ENCODE measurements around the gene GOLGA8J.

DNA sequence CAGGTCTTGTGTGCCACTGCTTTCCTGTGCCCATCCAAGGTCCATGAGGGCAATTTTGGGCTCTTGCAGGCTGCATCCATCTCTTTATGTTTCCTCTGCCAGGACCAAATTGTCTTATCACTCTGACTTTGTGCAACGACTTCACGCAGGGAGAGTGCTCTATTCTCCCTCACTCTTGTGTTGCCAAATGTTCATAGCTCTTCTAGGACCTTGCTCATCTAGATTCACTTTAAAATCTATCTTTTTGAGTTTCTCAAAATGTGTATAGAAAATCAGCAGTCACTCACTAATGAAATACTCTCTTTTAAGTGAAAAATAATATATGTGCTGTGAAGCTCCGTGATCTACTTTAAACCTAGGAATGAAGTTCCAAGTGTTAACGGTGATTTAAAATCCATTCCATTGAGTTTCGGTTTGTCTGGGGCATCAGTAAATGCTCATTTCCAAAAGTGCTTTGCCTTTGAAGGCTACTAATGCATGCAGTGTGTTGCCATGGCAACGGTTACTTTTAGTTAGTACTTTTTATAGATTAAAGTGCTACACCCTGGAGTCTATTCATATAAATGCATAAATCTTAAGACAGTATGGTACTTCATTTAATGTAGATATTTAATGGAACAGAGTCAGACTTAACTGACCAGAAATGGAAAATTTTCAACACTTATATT lies 46.6 kb upstream of the GOLGA8J start:
- TF ChIP-seq, protein P1, sequence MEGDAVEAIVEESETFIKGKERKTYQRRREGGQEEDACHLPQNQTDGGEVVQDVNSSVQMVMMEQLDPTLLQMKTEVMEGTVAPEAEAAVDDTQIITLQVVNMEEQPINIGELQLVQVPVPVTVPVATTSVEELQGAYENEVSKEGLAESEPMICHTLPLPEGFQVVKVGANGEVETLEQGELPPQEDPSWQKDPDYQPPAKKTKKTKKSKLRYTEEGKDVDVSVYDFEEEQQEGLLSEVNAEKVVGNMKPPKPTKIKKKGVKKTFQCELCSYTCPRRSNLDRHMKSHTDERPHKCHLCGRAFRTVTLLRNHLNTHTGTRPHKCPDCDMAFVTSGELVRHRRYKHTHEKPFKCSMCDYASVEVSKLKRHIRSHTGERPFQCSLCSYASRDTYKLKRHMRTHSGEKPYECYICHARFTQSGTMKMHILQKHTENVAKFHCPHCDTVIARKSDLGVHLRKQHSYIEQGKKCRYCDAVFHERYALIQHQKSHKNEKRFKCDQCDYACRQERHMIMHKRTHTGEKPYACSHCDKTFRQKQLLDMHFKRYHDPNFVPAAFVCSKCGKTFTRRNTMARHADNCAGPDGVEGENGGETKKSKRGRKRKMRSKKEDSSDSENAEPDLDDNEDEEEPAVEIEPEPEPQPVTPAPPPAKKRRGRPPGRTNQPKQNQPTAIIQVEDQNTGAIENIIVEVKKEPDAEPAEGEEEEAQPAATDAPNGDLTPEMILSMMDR (conservative IDR thresholded peaks at IDR 0.05) = no peak
- no peak for TF ChIP-seq ZFX (IDR thresholded peaks at IDR 0.05)
